HEK293 (cell line): ENCODE results near the gene LRRC32.

ENCODE experiments used
- CTCF ChIP-seq: fragments of 450-650 bp; formaldehyde crosslinking; IDR thresholded peaks from 2 replicates; pipeline ENCODE4 v1.5.1; 2016; ENCODE audit warnings: missing biosample characterization, missing genetic modification characterization
- REST ChIP-seq: fragments of 450-650 bp; formaldehyde crosslinking; IDR thresholded peaks from 2 replicates; pipeline ENCODE4 v1.5.1; 2016; ENCODE audit warnings: missing biosample characterization, missing genetic modification characterization
- YY1 ChIP-seq: fragments of 450-650 bp; formaldehyde crosslinking; IDR thresholded peaks from 2 replicates; pipeline ENCODE4 v1.5.1; 2018; ENCODE audit warnings: missing biosample characterization, missing genetic modification characterization
- ZBTB48 ChIP-seq: fragments of 450-650 bp; formaldehyde crosslinking; IDR thresholded peaks from 2 replicates; pipeline ENCODE4 v1.5.1; 2016; ENCODE audit warnings: missing biosample characterization, missing genetic modification characterization
- ZNF248 ChIP-seq: fragments of 450-650 bp; formaldehyde crosslinking; IDR thresholded peaks from 2 replicates; pipeline ENCODE4 v1.5.1; 2017; ENCODE audit warnings: missing biosample characterization, missing genetic modification characterization

GRCh38 chr11:76660533-76661305 lies 9.8 kb downstream of the LRRC32 start:
- TF ChIP-seq REST (tag by site-specific recombination) (no peak), ZBTB48 (no peak), CTCF (tag by site-specific recombination) (no peak), ZNF248 (tag by site-specific recombination) (no peak), YY1 (tag by site-specific recombination) (no peak)
